Breast epithelium (tissue), 4 donors: ENCODE results near the gene BLTP2. TPM values are rescaled to one million over a fixed set of nuclear protein-coding genes. Genes with fewer than 3 reads are reported as not detected.
A peak's percentile ranks its signal among the peaks of the same experiment; 100 is the strongest.

ENCODE experiments used
- DNase-seq, 2 donors: peaks; one replicate each; pipeline ENCODE4 v3.0.0-alpha.2; 2019; ENCODE audit warnings: low spot score in 2 of 2
- H3K27ac ChIP-seq, 2 donors: fragments of 200-600 bp; sonication (generic) in 1 of 2; one replicate each; pipeline ENCODE4 v1.5.1; 2016 to 2019; ENCODE audit warnings: mild to moderate bottlenecking in 1 of 2
- H3K27me3 ChIP-seq, 2 donors: fragments of 200-600 bp; sonication (generic) in 1 of 2; one replicate each; pipeline versions ENCODE4 v1.5.1 to v1.6.0; 2017 to 2019; ENCODE audit warnings: control low read depth in 1 of 2, mild to moderate bottlenecking in 1 of 2
- H3K36me3 ChIP-seq: fragments of 200-600 bp; one replicate; pipeline ENCODE4 v1.5.1; 2019
- H3K4me1 ChIP-seq, 2 donors: fragments of 200-600 bp; sonication (generic); one replicate each; pipeline ENCODE4 v1.5.1; 2016 to 2019; ENCODE audit warnings: control low read depth in 1 of 2
- H3K4me3 ChIP-seq, 3 donors: fragments of 200-600 bp; sonication (generic); 1 replicate in 2 of 3; 2 replicates in 1 of 3; pipeline ENCODE4 v1.5.1; 2016 to 2019; ENCODE audit warnings: mild to moderate bottlenecking in 3 of 3, moderate library complexity in 2 of 3
- H3K9me3 ChIP-seq, 2 donors: fragments of 200-600 bp; sonication (generic) in 1 of 2; one replicate each; pipeline ENCODE4 v1.5.1; 2016 to 2019; ENCODE audit warnings: control low read depth in 1 of 2
- POLR2A ChIP-seq: fragments of 450-650 bp; IDR thresholded peaks from one replicate; pipeline ENCODE4 v1.6.1; 2016; ENCODE audit warnings: antibody characterized with exemption, mild to moderate bottlenecking, moderate library complexity
- POLR2AphosphoS5 ChIP-seq, 3 donors: sonication (generic); formaldehyde crosslinking; IDR thresholded peaks; one replicate each; pipeline ENCODE4 v1.6.1; 2017; ENCODE audit warnings: antibody characterized with exemption in 3 of 3
- intact Hi-C: fragments of 100-400 bp; cut with DNase I; formaldehyde crosslinking; loops from one replicate; pipeline ENCODE4 v1.15.1; 2023; ENCODE audit warnings: low total_unique reads
- total RNA-seq, 3 donors: library from RNA; depleted of rRNA; stranded (reverse); fragments of >200 nt; gene quantifications; one replicate each; pipeline ENCODE4 v1.1.0, GENCODE V29; 2016
- TF ChIP-seq, protein P1 (sequence below), 3 donors: fragments of 450-650 bp; IDR thresholded peaks; one replicate each; pipeline ENCODE4 v1.5.1; 2016 to 2017; ENCODE audit warnings: antibody characterized with exemption in 3 of 3, mild to moderate bottlenecking in 3 of 3, moderate library complexity in 3 of 3

BLTP2 gene
- total RNA-seq, 3 donors from 2014 or later, result 107 to 131 (median 107) TPM

DNA sequence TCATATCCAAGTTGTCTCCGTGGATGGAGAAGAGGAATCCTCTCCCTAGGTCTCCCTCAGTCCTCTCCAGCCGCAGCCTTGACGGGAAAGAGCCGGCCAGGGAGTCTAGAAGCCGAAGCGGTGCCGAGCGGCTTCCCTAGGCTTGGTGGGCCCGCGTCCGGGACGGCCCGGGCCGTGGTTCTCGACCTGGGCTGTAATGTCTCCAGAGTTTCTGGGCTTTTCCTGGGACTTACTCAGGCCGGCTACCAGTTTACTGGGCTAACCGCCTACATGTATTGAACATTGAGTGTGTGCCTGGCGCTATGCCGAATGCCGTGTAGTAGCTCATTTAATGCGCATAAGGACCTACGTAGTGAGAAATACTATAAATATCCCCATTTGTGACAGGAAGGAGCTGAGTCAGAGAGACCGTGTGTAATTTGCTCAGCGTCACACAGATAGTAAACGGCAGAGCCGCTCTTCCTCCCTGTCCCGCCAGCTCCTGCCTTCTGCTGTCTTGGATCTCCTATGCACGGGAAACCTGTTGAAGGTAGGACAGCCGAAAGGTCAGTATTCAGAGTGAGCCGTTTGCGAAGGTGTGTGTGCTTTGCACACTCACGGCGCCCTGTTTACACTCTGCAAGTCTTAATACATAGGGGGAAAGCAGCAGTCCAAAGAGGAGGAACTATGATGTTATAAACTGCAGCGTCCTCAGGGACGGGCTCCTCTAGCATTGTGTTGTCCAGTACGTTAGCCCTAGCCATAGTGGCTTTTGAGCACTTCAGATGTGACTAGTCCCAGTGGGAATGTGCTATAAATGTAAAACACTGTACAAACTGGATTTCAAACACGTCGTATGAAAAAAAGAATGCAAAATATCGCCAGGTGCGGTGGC lies 45.4 kb downstream of the BLTP2 start:
- TF ChIP-seq, protein P1, sequence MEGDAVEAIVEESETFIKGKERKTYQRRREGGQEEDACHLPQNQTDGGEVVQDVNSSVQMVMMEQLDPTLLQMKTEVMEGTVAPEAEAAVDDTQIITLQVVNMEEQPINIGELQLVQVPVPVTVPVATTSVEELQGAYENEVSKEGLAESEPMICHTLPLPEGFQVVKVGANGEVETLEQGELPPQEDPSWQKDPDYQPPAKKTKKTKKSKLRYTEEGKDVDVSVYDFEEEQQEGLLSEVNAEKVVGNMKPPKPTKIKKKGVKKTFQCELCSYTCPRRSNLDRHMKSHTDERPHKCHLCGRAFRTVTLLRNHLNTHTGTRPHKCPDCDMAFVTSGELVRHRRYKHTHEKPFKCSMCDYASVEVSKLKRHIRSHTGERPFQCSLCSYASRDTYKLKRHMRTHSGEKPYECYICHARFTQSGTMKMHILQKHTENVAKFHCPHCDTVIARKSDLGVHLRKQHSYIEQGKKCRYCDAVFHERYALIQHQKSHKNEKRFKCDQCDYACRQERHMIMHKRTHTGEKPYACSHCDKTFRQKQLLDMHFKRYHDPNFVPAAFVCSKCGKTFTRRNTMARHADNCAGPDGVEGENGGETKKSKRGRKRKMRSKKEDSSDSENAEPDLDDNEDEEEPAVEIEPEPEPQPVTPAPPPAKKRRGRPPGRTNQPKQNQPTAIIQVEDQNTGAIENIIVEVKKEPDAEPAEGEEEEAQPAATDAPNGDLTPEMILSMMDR (IDR thresholded peaks at IDR 0.05), result no peak
- DNase-seq, result peak in 1 of 2 donors; percentile 34
- intact Hi-C loops, result no loop called here
- no peaks in the 10 kb centered on the region for H3K36me3 ChIP-seq
- no peaks in the 10 kb centered on the region for H3K9me3 ChIP-seq
- no peaks in the 10 kb centered on the region for H3K4me1 ChIP-seq
- no peaks in the 10 kb centered on the region for H3K27me3 ChIP-seq
- H3K4me3 ChIP-seq, result peak overlapping the region; percentile 64 to 74 (median 65)
- H3K27ac ChIP-seq, result peak overlapping the region; percentile 94 to 97

DNA sequence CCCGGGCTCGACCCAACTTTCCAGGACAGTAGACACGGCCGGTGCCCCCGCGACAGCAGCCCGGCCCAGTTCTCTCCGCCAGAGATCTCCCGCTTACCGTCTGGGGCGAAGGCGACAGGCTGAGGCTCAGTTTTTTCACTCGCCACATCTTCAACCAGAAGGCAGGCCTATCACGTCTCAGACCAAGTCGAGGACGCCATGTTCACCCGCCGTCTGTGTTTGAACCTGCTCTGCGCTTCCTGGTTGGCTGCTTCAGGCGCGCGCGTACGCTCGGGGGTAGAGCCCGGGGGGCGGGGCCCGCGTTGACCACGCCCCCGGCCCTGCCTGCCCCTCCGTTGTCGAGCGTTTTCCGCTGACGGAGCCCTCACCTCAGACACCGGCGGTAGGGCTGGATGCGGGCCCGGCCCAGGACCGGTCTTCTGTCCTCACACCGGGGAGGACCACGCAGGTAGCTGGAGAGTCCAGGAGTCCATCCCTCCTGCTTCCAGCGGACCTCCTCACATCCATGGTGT lies 46.1 kb downstream of the BLTP2 start, which contains the start of gene SPAG5:
TSS of gene SPAG5 (minus strand) at position 227 of the 512 bp plus-strand sequence. CDS start at position 148, 79 bp downstream.
- Histone ChIP-seq H3K4me1 (no peaks in the 10 kb centered on the region), H3K36me3 (no peaks in the 10 kb centered on the region), H3K27me3 (no peaks in the 10 kb centered on the region), H3K27ac (peak within 1 kb of the TSS; percentile 94 to 97), H3K4me3 (peak within 1 kb of the TSS; percentile 64 to 74 (median 65)), H3K9me3 (no peaks in the 10 kb centered on the region)
- intact Hi-C loops, result no loop called here
- peak; percentile 93 for DNase-seq
- TF ChIP-seq, protein P1 (IDR thresholded peaks at IDR 0.05), result no peak
- TF ChIP-seq POLR2AphosphoS5 (IDR thresholded peaks at IDR 0.05) (peak; percentile 75 to 86 (median 84)), POLR2A (peak; percentile 71)

DNA sequence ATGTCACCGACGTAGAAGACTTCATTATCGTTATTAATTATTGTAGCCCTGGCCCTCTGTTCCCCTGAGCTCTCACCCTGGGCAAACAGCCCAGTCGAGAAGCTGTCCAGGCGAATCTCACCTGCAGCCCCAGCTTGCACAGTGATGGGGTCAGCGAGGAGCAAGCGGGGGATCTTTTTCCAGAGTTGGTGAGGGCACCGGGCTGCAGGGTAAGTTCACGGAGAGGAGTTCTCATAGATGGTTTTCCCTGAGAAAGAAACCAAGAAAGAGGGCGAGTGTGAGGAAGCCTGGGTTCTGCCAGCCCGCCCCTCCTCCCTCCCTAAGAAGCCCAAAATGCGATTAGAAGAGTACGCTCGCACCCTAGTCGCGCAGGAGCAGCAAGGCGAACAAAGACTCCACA lies 46.6 kb downstream of the BLTP2 start:
- Histone ChIP-seq H3K4me3 (peak overlapping the region; percentile 64 to 74 (median 65)), H3K27ac (peak overlapping the region; percentile 94 to 97), H3K9me3 (no peaks in the 10 kb centered on the region), H3K36me3 (no peaks in the 10 kb centered on the region), H3K4me1 (no peaks in the 10 kb centered on the region), H3K27me3 (no peaks in the 10 kb centered on the region)
- no peak for DNase-seq
- TF ChIP-seq POLR2A, result no peak
- TF ChIP-seq, protein P1 (IDR thresholded peaks at IDR 0.05), result no peak
- no peak for TF ChIP-seq POLR2AphosphoS5 (IDR thresholded peaks at IDR 0.05)
- intact Hi-C loops, result no loop called here

DNA sequence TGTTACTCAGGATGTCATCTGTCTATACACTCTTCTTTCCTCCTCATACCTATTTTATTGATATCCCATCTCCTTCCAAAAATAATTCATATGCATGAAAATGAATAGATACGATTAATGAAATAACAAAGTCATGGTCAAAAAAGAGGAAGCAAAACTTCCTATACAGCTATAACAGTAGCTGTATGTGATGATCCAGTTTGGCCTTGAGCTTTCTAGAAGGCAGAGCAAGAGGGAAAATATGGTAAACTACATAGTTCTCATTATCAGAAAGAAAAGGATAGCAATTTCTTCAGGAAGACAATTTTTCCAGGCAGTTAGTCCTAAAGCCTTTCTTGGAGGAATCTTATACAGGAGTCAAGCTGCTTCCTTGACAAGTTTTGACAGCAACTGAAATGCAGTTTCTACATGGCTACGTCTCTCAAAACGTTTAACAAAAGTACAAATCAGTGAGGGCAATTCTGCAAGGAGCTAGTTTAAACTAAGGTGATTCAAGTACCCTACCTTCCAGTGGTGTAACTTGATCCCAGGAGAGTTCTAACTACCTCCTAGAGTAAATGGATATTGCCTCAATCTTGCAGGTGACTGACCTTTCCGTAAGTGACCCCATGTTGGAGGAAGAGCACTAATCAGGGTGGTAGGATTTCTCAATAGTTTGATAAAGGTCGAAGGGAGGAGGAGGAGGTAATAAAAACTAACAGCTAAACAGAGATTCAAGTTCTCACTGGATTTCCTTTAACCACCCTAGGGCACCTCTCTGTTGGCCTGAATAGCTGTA lies 47.2 kb downstream of the BLTP2 start:
- DNase-seq, result no peak
- no peaks in the 10 kb centered on the region for H3K9me3 ChIP-seq
- H3K27me3 ChIP-seq, result no peaks in the 10 kb centered on the region
- H3K4me3 ChIP-seq, result peak overlapping the region in 2 of 3 donors; percentile 64 to 74
- intact Hi-C loops, result no loop called here
- H3K27ac ChIP-seq, result no peak overlapping the region
- no peaks in the 10 kb centered on the region for H3K4me1 ChIP-seq
- no peaks in the 10 kb centered on the region for H3K36me3 ChIP-seq
- TF ChIP-seq, protein P1 (IDR thresholded peaks at IDR 0.05), result no peak
- TF ChIP-seq POLR2A, result no peak
- no peak for TF ChIP-seq POLR2AphosphoS5 (IDR thresholded peaks at IDR 0.05)

Other genes starting within 250 kb of the BLTP2 start
- gene SLC46A1, start 238.9 kb downstream of the BLTP2 start, total RNA-seq, result 10 to 100 TPM; 11.2 to 22.7 (median 12.5) TPM
- gene SLC13A2, start 171.5 kb downstream of the BLTP2 start, total RNA-seq, result 1 to 10 TPM in 1 of 3 donors, under 1 TPM in 1, not detected in 1; 0.66 to 4.0 TPM
- gene FOXN1, start 138.8 kb downstream of the BLTP2 start, total RNA-seq, result under 1 TPM in 1 of 3 donors, not detected in 2; 0.29 TPM
- 10 to 100 TPM; 19.2 to 34.1 (median 32.9) TPM for gene UNC119, start 92.5 kb downstream of the BLTP2 start, total RNA-seq
- 10 to 100 TPM; 35.4 to 63.5 (median 53.3) TPM for gene PIGS, start 73.6 kb downstream of the BLTP2 start, total RNA-seq
- gene ALDOC, start 68.3 kb downstream of the BLTP2 start, total RNA-seq, result 100 to 1,000 TPM in 1 of 3 donors, 10 to 100 TPM in 2; 19.7 to 191 (median 40.7) TPM
- gene SPAG5, start 46.1 kb downstream of the BLTP2 start, total RNA-seq, result 1 to 10 TPM; 3.3 to 5.8 (median 4.1) TPM
- 10 to 100 TPM in 2 of 3 donors, 1 to 10 TPM in 1; 9.3 to 11.1 (median 11.0) TPM for gene RSKR, start 31.0 kb downstream of the BLTP2 start, total RNA-seq
- gene SDF2, start 16.7 kb upstream of the BLTP2 start, total RNA-seq, result 10 to 100 TPM; 38.1 to 66.6 (median 54.1) TPM
- gene SUPT6H, start 17.0 kb upstream of the BLTP2 start, total RNA-seq, result 10 to 100 TPM; 62.6 to 69.9 (median 66.7) TPM
- 1 to 10 TPM; 1.6 to 2.3 (median 1.6) TPM for gene PROCA1, start 66.7 kb upstream of the BLTP2 start, total RNA-seq
- gene RAB34, start 72.7 kb upstream of the BLTP2 start, total RNA-seq, result 100 to 1,000 TPM; 105 to 129 (median 123) TPM
- gene RPL23A, start 74.8 kb upstream of the BLTP2 start, total RNA-seq, result 100 to 1,000 TPM; 491 to 945 (median 754) TPM
- 1 to 10 TPM; 2.4 to 8.3 (median 3.9) TPM for gene TLCD1, start 81.1 kb upstream of the BLTP2 start, total RNA-seq
- gene NEK8, start 83.6 kb upstream of the BLTP2 start, total RNA-seq, result 1 to 10 TPM; 2.9 to 5.3 (median 2.9) TPM
- 10 to 100 TPM; 12.3 to 63.6 (median 48.9) TPM for gene TRAF4, start 98.9 kb upstream of the BLTP2 start, total RNA-seq
- 10 to 100 TPM in 2 of 3 donors, 1 to 10 TPM in 1; 9.7 to 12.0 (median 10.5) TPM for gene FAM222B, start 197.6 kb upstream of the BLTP2 start, total RNA-seq
- 10 to 100 TPM; 24.3 to 51.2 (median 26.4) TPM for gene ERAL1, start 209.9 kb upstream of the BLTP2 start, total RNA-seq